Retinal pigment epithelial cell (primary cell): ENCODE data around the gene ANTKMT.
A peak's percentile ranks its signal among the peaks of the same experiment; 100 is the strongest.

Experiments
- DNase-seq: peaks from one replicate; pipeline ENCODE4 v3.0.0-alpha.2; 2010; ENCODE audit warnings: low read depth
- H3K4me3 ChIP-seq: 2 replicates; pipeline ENCODE4 v1.5.1; 2011; ENCODE audit warnings: mild to moderate bottlenecking, low read length, control low read depth, moderate library complexity
- CTCF ChIP-seq: conservative IDR thresholded peaks from 2 replicates; pipeline ENCODE4 v1.5.1; 2011; ENCODE audit warnings: low read depth, low read length, control low read depth, inconsistent platforms

The ANTKMT gene

GRCh38 chr16:724188-725040, 3.5 kb downstream of the ANTKMT start:
- no peak for TF ChIP-seq CTCF
- H3K4me3 ChIP-seq = no peak overlapping the region
- DNase-seq = no peak

- no peak overlapping the region for H3K4me3 ChIP-seq
- no peak for TF ChIP-seq CTCF
- no peak for DNase-seq
Measured at GRCh38 chr16:725041-725376, 4.1 kb downstream of the ANTKMT start.

GRCh38 chr16:725463-726187, 4.7 kb downstream of the ANTKMT start:
- DNase-seq = no peak
- TF ChIP-seq CTCF = no peak
- no peak overlapping the region for H3K4me3 ChIP-seq

- no peak overlapping the region for H3K4me3 ChIP-seq
- no peak for TF ChIP-seq CTCF
- DNase-seq = no peak
Measured at GRCh38 chr16:726188-726437, 5.2 kb downstream of the ANTKMT start.

GRCh38 chr16:726438-727290, 5.7 kb downstream of the ANTKMT start, which contains the start of the genes CCDC78 and HAGHL:
Gene CCDC78 (minus strand): TSS chr16:726443. CDS start chr16:726367, 76 bp downstream.
Gene HAGHL (plus strand): TSS chr16:727106. CDS start chr16:727510, 404 bp downstream.
- DNase-seq = no peak
- peak within 1 kb of the TSS; percentile 65 for H3K4me3 ChIP-seq
- no peak for TF ChIP-seq CTCF

GRCh38 chr16:727291-727977, 6.5 kb downstream of the ANTKMT start:
- peak overlapping the region; percentile 65 for H3K4me3 ChIP-seq
- no peak for TF ChIP-seq CTCF
- DNase-seq = no peak
